GM18907 (cell line): ENCODE results near the gene LAMTOR4.

Source experiments
- ATAC-seq: cut with Tn5 transposase; IDR thresholded peaks from one replicate; pipeline ENCODE4 v1.9.1; 2021; ENCODE audit warnings: mild to moderate bottlenecking, moderate library complexity; ENCODE audit not compliant: unreplicated experiment

The LAMTOR4 gene

GRCh38 chr7:100152937-100153666 lies 4.4 kb downstream of the LAMTOR4 start:
- ATAC-seq, result no peak

GRCh38 chr7:100153708-100154535 lies 5.2 kb downstream of the LAMTOR4 start:
- no peak for ATAC-seq

- ATAC-seq, result no peak
These were observed 6.2 kb downstream of the LAMTOR4 start for GRCh38 chr7:100154651-100155491.

- ATAC-seq, result no peak
These were observed 7.0 kb downstream of the LAMTOR4 start for GRCh38 chr7:100155553-100156317.

- ATAC-seq, result no peak
These were observed 7.8 kb downstream of the LAMTOR4 start for GRCh38 chr7:100156331-100157068.

GRCh38 chr7:100157069-100157333 lies 8.3 kb downstream of the LAMTOR4 start:
- ATAC-seq, result no peak

- no peak for ATAC-seq
These were observed 8.9 kb downstream of the LAMTOR4 start for GRCh38 chr7:100157334-100158228.

GRCh38 chr7:100158229-100159098 lies 9.7 kb downstream of the LAMTOR4 start, which contains the start of gene TRAPPC14:
TRAPPC14 (minus strand) TSS chr7:100158723; CDS start chr7:100158499, 224 bp downstream.
- ATAC-seq, result peak; percentile 64

GRCh38 chr7:100159099-100159623 lies 10.4 kb downstream of the LAMTOR4 start:
- no peak for ATAC-seq

GRCh38 chr7:100160067-100160466 lies 11.3 kb downstream of the LAMTOR4 start:
- ATAC-seq, result no peak

GRCh38 chr7:100163006-100163531 lies 14.4 kb downstream of the LAMTOR4 start:
- ATAC-seq, result no peak

- no peak for ATAC-seq
These were observed 15.2 kb downstream of the LAMTOR4 start for GRCh38 chr7:100163871-100164270.

- ATAC-seq, result no peak
These were observed 17.7 kb downstream of the LAMTOR4 start for GRCh38 chr7:100166317-100166940.

GRCh38 chr7:100166970-100167911 lies 18.5 kb downstream of the LAMTOR4 start:
- ATAC-seq, result no peak

GRCh38 chr7:100167912-100168323 lies 19.2 kb downstream of the LAMTOR4 start:
- no peak for ATAC-seq
